22Rv1 (cell line): ENCODE results near the gene TMCO4.

Experiments
- CTCF ChIP-seq: fragments of 450-650 bp; IDR thresholded peaks from 2 replicates; pipeline ENCODE4 v1.5.1; 2017; ENCODE audit warnings: mild to moderate bottlenecking
- ZFX ChIP-seq: fragments of 450-650 bp; IDR thresholded peaks from 2 replicates; pipeline ENCODE4 v1.6.1; 2017; ENCODE audit warnings: antibody characterized with exemption, borderline replicate concordance

- TF ChIP-seq CTCF (no peak), ZFX (no peak)
Measured at GRCh38 chr1:19764848-19765247, 34.9 kb downstream of the TMCO4 start.
